Measurements from ENCODE around the gene FDXR. TPM values are rescaled to one million over a fixed set of nuclear protein-coding genes. Genes with fewer than 3 reads are reported as not detected.

The FDXR gene
- total RNA-seq, 6 experiments from 2014 or later, result 7.7 to 18.7 (median 8.6) TPM

DNA sequence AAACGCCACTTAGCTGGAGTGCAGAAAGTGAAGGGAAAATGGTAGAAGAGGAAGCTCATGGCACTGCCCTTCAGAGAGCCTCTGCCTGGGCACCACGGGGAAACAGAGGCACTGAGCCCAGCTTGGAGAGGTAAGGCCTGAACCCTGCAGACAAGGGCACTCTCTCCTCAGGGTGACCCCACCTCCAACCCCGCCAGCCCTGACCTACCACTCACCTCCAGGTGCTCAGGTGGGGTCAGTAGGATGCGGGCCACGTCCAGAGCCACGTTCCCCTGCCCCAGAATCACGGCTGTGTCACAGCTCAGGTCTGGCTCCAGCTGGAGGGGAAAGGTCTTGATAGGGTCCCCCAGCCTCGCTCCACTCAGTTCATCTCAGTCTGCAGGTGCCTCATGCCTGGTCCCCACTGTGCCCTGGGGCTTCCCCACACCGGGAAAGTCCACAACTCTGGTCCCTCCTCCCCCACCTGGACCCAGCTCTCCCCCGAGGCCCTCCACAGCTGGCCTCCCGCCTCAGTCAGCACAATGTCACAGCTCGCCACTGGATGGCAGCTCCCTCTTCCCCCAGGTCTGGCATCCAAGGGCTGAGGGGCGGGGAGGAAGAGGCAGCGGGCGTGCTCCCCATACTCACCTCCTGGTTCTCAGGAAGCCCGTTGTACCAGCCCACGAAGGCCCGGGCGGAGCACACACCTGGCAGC, 7.1 kb downstream of the FDXR start:
- peaks cover 0 to 9% of the 10 kb centered on the region in 2 donors for H3K27me3 ChIP-seq
- no peak for TF ChIP-seq POLR2A (IDR thresholded peaks at IDR 0.05)
- no peak for ATAC-seq
- no peak overlapping the region for H3K27ac ChIP-seq
- 40% methylated on average over 2 of the region's 19 CpGs for WGBS (ENCODE audit: insufficient coverage, low coverage, low lambda C conversion rate, missing lambda C conversion rate)
- H3K4me3 ChIP-seq, result no peak overlapping the region
- peak in 1 of 3 donors; percentile 45 for DNase-seq
- H3K4me1 ChIP-seq, result peaks cover 0 to 6% (median 2%) of the 10 kb centered on the region in 4 donors
- no peaks in the 10 kb centered on the region for H3K9me3 ChIP-seq
- H3K36me3 ChIP-seq, result no peaks in the 10 kb centered on the region
- intact Hi-C loops (cut with DNase I), result loop anchor here (10.0 kb wide), 2 partner anchors 121 to 211 kb away; partner anchors contain the start of gene NHERF1 (in 1 of the 2)

DNA sequence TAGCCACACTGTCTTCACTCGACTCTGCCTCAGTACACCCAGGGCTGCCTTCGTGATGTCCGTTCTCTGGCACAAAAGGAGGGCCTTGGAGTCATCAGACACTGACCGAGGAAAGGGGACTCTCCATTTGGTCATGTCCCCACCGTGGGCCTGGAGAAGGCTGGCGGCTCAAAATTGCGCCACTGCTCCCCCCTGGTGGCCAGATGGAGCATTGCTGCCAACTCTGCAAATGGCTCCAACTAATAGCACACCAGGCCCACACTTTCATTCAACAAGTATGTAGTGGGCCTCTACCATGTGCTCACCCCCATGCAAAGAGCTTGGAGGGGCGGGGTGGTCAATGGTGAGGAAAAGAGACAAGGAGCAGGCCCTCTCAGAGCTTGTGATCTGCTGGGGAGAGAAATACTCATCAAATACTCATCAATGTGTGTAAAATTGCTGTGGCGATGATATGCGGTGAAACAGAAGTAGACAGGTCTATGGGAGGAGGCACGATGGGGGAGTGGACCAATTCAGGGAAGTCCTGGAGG, 7.9 kb downstream of the FDXR start:
- Histone ChIP-seq H3K4me3 (no peak overlapping the region), H3K36me3 (no peaks in the 10 kb centered on the region), H3K9me3 (no peaks in the 10 kb centered on the region), H3K27ac (no peak overlapping the region), H3K4me1 (peaks cover 0 to 7% (median 2%) of the 10 kb centered on the region in 4 donors), H3K27me3 (peaks cover 4 to 17% of the 10 kb centered on the region in 2 donors)
- TF ChIP-seq, protein P1, sequence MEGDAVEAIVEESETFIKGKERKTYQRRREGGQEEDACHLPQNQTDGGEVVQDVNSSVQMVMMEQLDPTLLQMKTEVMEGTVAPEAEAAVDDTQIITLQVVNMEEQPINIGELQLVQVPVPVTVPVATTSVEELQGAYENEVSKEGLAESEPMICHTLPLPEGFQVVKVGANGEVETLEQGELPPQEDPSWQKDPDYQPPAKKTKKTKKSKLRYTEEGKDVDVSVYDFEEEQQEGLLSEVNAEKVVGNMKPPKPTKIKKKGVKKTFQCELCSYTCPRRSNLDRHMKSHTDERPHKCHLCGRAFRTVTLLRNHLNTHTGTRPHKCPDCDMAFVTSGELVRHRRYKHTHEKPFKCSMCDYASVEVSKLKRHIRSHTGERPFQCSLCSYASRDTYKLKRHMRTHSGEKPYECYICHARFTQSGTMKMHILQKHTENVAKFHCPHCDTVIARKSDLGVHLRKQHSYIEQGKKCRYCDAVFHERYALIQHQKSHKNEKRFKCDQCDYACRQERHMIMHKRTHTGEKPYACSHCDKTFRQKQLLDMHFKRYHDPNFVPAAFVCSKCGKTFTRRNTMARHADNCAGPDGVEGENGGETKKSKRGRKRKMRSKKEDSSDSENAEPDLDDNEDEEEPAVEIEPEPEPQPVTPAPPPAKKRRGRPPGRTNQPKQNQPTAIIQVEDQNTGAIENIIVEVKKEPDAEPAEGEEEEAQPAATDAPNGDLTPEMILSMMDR (IDR thresholded peaks at IDR 0.05), result peak; percentile 90 to 93 (median 93)
- TF ChIP-seq POLR2A (IDR thresholded peaks at IDR 0.05), result no peak
- intact Hi-C loops (cut with DNase I), result loop anchor here (5.0 to 10.0 kb wide), 3 partner anchors 78 to 210 kb away; partner anchors contain the start of gene NHERF1 (in 1 of the 2)
- ATAC-seq, result peak; percentile 62 to 79 (median 74)
- 22% methylated on average over 9 of the region's 11 CpGs for WGBS (ENCODE audit: insufficient coverage, low coverage, low lambda C conversion rate, missing lambda C conversion rate)
- peak in 2 of 3 donors; percentile 68 to 74 for DNase-seq

DNA sequence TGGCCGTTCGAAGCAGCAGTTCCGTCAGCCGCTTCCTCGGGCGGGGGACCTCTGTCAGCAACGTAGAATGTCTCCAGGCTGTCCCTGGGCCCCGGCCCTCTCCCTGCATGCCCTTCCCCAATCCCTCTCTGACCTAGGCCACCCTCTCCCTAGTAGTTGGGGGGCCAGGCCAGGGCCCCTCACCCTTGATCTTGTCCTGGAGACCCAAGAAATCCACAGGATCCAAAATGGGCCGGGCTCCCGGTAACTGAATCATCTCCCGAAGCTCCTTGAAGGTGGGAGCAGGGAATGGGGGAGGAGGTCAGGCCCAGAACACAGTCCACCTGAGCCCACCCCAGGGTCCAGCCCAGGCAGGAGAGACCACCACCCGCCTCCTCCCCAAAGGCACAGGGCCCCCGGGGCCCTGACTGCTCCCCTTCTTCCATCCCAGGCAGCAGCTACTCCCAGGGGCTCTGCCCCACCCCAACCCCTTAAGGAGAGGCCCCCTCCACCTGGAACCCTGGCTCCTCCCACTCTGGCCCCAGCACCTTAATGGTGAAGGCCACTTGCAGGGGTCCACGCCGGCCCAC, 8.4 kb downstream of the FDXR start:
- TF ChIP-seq POLR2A (IDR thresholded peaks at IDR 0.05), result no peak
- TF ChIP-seq, protein P1 (IDR thresholded peaks at IDR 0.05), result no peak
- intact Hi-C loops (cut with DNase I), result loop anchor here (5.0 to 10.0 kb wide), 3 partner anchors 77 to 210 kb away; partner anchors contain the start of gene NHERF1 (in 1 of the 2)

DNA sequence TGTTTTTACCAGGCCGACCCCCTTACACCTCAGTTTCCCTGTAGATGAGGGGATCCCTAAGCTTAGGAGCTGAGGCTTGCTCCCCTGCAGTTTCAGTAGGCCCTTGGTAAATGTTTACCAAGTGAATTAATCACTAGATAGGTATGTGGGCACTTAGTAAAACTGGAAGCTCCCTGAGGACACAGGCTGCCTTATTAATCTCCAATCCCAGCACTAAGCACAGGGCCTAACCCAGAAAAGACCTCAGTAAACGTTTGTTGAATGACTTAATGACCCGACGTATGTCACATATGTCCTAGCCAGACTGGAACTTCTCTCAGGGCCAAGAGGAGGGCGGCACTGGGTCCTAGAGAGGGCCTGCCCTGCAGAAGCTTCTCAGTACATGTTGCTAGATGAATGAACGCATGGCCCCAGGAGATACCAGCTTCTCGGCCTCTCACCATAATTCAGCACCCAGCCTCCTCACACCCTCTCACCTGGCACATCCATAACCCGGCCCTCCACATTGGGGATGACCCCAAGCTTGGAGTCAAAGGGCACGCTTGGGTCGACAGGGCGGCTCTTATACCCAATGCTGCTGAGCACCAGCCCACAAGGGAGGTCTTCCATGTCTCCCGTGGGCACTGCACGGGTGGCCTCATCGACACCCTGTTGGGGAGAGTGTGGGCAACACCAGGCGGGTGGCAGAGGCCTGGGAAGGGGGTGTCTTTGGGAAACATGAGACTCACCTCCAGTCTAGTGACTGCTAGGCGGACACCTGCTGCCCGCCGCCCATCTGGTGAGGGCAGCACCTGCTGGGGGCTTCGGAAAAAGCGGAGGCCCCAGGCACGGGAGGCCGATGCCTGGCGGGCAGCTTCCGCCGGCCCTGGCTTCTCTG, 9.1 kb downstream of the FDXR start:
- DNase-seq (no peak), ATAC-seq (no peak)
- Histone ChIP-seq H3K27ac (no peak overlapping the region), H3K36me3 (no peaks in the 10 kb centered on the region), H3K4me3 (no peak overlapping the region), H3K9me3 (no peaks in the 10 kb centered on the region), H3K4me1 (peaks cover 0 to 7% (median 2%) of the 10 kb centered on the region in 4 donors), H3K27me3 (peaks cover 4 to 17% of the 10 kb centered on the region in 2 donors)
- intact Hi-C loops (cut with DNase I), result loop anchor here (5.0 to 10.0 kb wide), 3 partner anchors 76 to 209 kb away; partner anchors contain the start of gene NHERF1 (in 1 of the 2)
- 84% methylated on average over 4 of the region's 25 CpGs for WGBS (ENCODE audit: insufficient coverage, low coverage, low lambda C conversion rate, missing lambda C conversion rate)
- no peak for TF ChIP-seq POLR2A (IDR thresholded peaks at IDR 0.05)
- TF ChIP-seq, protein P1 (IDR thresholded peaks at IDR 0.05), result no peak

More for the DNA sequence above, 8.4 kb downstream of the FDXR start:
- no peak for ATAC-seq
- Histone ChIP-seq H3K9me3 (no peaks in the 10 kb centered on the region), H3K4me3 (no peak overlapping the region), H3K36me3 (no peaks in the 10 kb centered on the region), H3K27me3 (peaks cover 4 to 17% of the 10 kb centered on the region in 2 donors), H3K27ac (no peak overlapping the region), H3K4me1 (peaks cover 0 to 7% (median 2%) of the 10 kb centered on the region in 4 donors)
- DNase-seq, result no peak
- no CpG with 5 or more reads among the region's 15 CpGs for WGBS (ENCODE audit: insufficient coverage, low coverage, low lambda C conversion rate, missing lambda C conversion rate)

All from right lobe of liver (tissue), 6 donors.